Cerebellar nuclear complex (tissue), 1 donor: ENCODE measurements around the gene VPS37D.

Experiments used
- DNase-seq, 2 experiments: peaks; one replicate each; lab custom pipeline; 2025; lab: John Stamatoyannopoulos, UW

The VPS37D gene

GRCh38 chr7:73680501-73680900 is 12.9 kb downstream of the VPS37D start:
- DNase-seq: no peak

- no peak for DNase-seq
These were observed 13.4 kb downstream of the VPS37D start for GRCh38 chr7:73681031-73681430.

GRCh38 chr7:73682745-73683055 is 15.1 kb downstream of the VPS37D start:
- no peak for DNase-seq

GRCh38 chr7:73683056-73683787 is 15.6 kb downstream of the VPS37D start, which contains the start of the genes BUD23 and DNAJC30:
TSS of gene BUD23 (plus strand) at chr7:73683597. CDS start at chr7:73683626, 29 bp downstream.
TSS of gene DNAJC30 (minus strand) at chr7:73683453. CDS start at chr7:73683423, 30 bp downstream.
- peak; percentile 25 to 84 for DNase-seq

- DNase-seq: no peak
These were observed 16.4 kb downstream of the VPS37D start for GRCh38 chr7:73683788-73684693.

GRCh38 chr7:73685311-73685710 is 17.7 kb downstream of the VPS37D start:
- no peak for DNase-seq

GRCh38 chr7:73688288-73688687 is 20.7 kb downstream of the VPS37D start:
- DNase-seq: no peak

GRCh38 chr7:73690646-73691045 is 23.0 kb downstream of the VPS37D start:
- DNase-seq: no peak

- DNase-seq: no peak
These were observed 28.7 kb downstream of the VPS37D start for GRCh38 chr7:73696372-73696771.

GRCh38 chr7:73698410-73698809 is 30.8 kb downstream of the VPS37D start:
- no peak for DNase-seq

- DNase-seq: no peak
These were observed 31.9 kb downstream of the VPS37D start for GRCh38 chr7:73699370-73700068.

GRCh38 chr7:73700069-73700423 is 32.4 kb downstream of the VPS37D start:
- no peak for DNase-seq

- DNase-seq: no peak
These were observed 33.0 kb downstream of the VPS37D start for GRCh38 chr7:73700581-73701134.

- DNase-seq: no peak
These were observed 33.8 kb downstream of the VPS37D start for GRCh38 chr7:73701357-73701995.

GRCh38 chr7:73702226-73702625 is 34.6 kb downstream of the VPS37D start:
- no peak for DNase-seq

- no peak for DNase-seq
These were observed 35.0 kb downstream of the VPS37D start for GRCh38 chr7:73702665-73703064.

- DNase-seq: no peak
These were observed 35.6 kb downstream of the VPS37D start for GRCh38 chr7:73703225-73703624.

GRCh38 chr7:73703757-73704639 is 36.4 kb downstream of the VPS37D start:
- no peak for DNase-seq

- DNase-seq: no peak
These were observed 37.3 kb downstream of the VPS37D start for GRCh38 chr7:73704640-73705550.

- DNase-seq: no peak
These were observed 37.9 kb downstream of the VPS37D start for GRCh38 chr7:73705551-73705920.
